A673 (cell line): Measurements from ENCODE around the gene MYRF. TPM values are rescaled to one million over a fixed set of nuclear protein-coding genes. Genes with fewer than 3 reads are reported as not detected.

Experiments
- BruUV-seq: library from RNA; stranded (reverse); fragments of 400-500 nt; replicated peaks from 2 replicates; lab custom pipeline; 2021; lab: Mats Ljungman, UMichigan
- CTCF ChIA-PET: fragments of 300-600 bp; sonication (Branson Sonifier 250); formaldehyde crosslinking; loops from one replicate; lab custom pipeline; 2022; ENCODE audit warnings: antibody characterized with exemption; lab: Charles Lee
- POLR2A ChIA-PET: fragments of 300-600 bp; sonication (Branson Sonifier 250); formaldehyde crosslinking; loops from one replicate; lab custom pipeline; 2022; ENCODE audit warnings: antibody characterized with exemption; ENCODE audit not compliant: low non-redundant PET; lab: Charles Lee
- DNase-seq: peaks from one replicate; pipeline ENCODE4 v3.0.0-alpha.2; 2015; ENCODE audit warnings: low spot score
- H3K27ac ChIP-seq: fragments of 200-600 bp; sonication (generic); 2 replicates; pipeline ENCODE4 v1.5.1; 2016; ENCODE audit warnings: mixed run types, low read depth, mild to moderate bottlenecking, mixed read lengths, antibody characterized with exemption, low read length; ENCODE audit not compliant: poor library complexity, severe bottlenecking
- H3K27me3 ChIP-seq: fragments of 200-600 bp; sonication (generic); replicated peaks from 2 replicates; pipeline ENCODE4 v1.6.1; 2017; ENCODE audit warnings: mixed run types, low read depth, mild to moderate bottlenecking, mixed read lengths, antibody characterized with exemption, low read length; ENCODE audit not compliant: insufficient read depth, poor library complexity
- H3K36me3 ChIP-seq: fragments of 200-600 bp; sonication (generic); 2 replicates; pipeline ENCODE4 v1.6.1; 2016; ENCODE audit warnings: mixed run types, mild to moderate bottlenecking, mixed read lengths, antibody characterized with exemption, low read length; ENCODE audit not compliant: insufficient read depth, poor library complexity, severe bottlenecking
- H3K4me1 ChIP-seq: fragments of 200-600 bp; sonication (generic); 2 replicates; pipeline ENCODE4 v1.6.1; 2017; ENCODE audit warnings: mixed run types, mild to moderate bottlenecking, mixed read lengths, antibody characterized with exemption, low read length; ENCODE audit not compliant: insufficient read depth, poor library complexity, severe bottlenecking
- H3K4me3 ChIP-seq: fragments of 200-600 bp; sonication (generic); 2 replicates; pipeline ENCODE4 v1.5.1; 2016; ENCODE audit warnings: low read depth, mixed run types, mild to moderate bottlenecking, mixed read lengths, low read length; ENCODE audit not compliant: poor library complexity, severe bottlenecking
- H3K9me3 ChIP-seq: fragments of 200-600 bp; sonication (generic); 2 replicates; pipeline ENCODE4 v1.6.1; 2016; ENCODE audit warnings: mixed run types, low read depth, mild to moderate bottlenecking, mixed read lengths, antibody characterized with exemption, low read length; ENCODE audit not compliant: poor library complexity, severe bottlenecking
- EZH2 ChIP-seq: fragments of 200-600 bp; sonication (generic); IDR thresholded peaks from 2 replicates; pipeline ENCODE4 v1.6.1; 2017; ENCODE audit warnings: borderline replicate concordance, low read depth, mild to moderate bottlenecking, mixed read lengths, antibody characterized with exemption, low read length; ENCODE audit not compliant: poor library complexity, severe bottlenecking
- intact Hi-C: fragments of 100-400 bp; cut with micrococcal nuclease; formaldehyde crosslinking; loops from one replicate; pipeline ENCODE4 v1.10.0; 2022; ENCODE audit not compliant: unreplicated experiment
- total RNA-seq: library from RNA; stranded (reverse); gene quantifications from 2 replicates; pipeline ENCODE4 v1.2.3, GENCODE V29; 2021
- TF ChIP-seq, protein P1 (sequence below): fragments of 300-800, 200-600 bp; sonication (generic); conservative IDR thresholded peaks from 2 replicates; pipeline ENCODE4 v1.5.1; 2017; ENCODE audit warnings: low read depth, mild to moderate bottlenecking, antibody characterized with exemption, low read length, moderate library complexity, mixed read lengths

The MYRF gene
- total RNA-seq, 1 experiment from 2014 or later, result 11.2 TPM

DNA sequence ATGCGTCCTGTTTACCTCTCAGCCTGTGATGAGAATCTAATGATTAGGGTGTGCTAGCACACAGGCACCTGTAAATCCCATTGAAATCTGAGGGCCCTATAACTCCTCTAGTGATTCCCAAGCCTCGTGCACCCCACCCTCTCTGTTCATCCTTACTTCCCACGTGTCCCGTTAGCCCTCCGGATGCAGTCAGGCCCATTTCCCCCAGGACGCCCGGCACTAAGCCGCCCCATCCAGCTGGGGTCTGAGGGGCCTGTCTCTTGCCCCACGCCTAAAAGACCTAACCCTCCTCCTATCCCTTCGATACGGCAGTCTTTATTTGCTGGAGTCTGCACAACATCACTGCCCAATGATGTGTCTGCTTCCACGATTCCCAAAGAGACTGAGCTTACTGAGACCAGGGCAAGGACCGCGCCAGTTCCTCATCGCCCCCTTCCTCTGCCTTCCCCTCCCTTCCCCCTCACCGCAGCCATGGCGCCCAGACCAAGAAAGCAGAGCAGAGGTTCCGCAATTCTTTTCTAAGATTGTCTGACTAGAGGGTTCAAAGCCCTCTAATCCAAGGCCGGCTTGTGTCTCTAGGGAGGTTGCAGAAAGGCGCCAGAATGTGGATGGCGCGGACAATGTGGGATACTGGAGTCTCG lies 74.6 kb downstream of the MYRF start:
- H3K4me3 ChIP-seq, result peak overlapping the region; percentile 96
- TF ChIP-seq EZH2, result no peak
- peaks cover 28% of the 10 kb centered on the region for H3K4me1 ChIP-seq
- no peak for DNase-seq
- H3K9me3 ChIP-seq, result no peaks in the 10 kb centered on the region
- H3K27me3 ChIP-seq, result no peaks in the 10 kb centered on the region
- peak overlapping the region; percentile 97 for H3K27ac ChIP-seq
- TSS peak; percentile 74 for BruUV-seq
- intact Hi-C loops, result loop anchor here (2.0 kb wide), 1 partner anchor 902 kb away; the partner anchor contains the start of gene TTC9C
- CTCF ChIA-PET, result no interaction called here
- H3K36me3 ChIP-seq, result peaks cover 31% of the 10 kb centered on the region
- POLR2A ChIA-PET, result no interaction called here

DNA sequence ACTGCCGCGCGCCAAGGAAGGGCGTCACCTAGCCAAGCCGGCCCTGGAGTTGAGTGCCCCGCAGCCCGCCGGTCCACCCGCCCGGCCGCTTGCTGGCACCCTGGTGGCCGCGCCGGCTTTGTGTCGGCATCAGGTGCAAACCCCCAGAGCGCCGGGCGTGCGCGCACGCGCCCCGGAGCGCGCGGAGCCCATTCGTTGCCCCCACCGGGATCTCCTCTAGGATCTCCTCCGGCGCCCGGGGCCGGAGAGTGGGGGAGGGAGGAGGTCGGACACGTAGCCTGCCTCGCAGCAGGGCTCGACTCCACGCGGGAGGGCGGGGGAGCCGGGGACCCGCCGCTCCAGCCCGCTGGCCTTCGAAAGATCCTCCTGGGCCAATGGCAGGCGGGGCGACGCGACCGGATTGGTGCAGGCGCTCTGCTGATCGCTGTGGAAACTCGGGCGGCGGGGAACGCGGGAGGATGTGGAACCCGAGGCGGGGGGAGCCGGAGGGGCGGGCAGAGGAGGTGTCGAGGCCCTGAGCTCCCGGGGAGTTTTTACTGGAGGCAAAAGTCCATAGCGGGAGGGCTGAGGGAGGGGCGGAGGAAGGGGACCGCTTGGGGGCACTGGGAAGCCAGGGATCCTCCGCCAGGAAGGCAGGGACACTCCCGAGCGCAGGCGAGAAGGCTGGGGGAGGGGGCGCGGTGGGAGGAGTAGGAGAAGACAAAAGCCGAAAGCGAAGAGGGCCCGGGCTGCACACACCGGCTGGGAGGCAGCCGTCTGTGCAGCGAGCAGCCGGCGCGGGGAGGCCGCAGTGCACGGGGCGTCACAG lies 75.3 kb downstream of the MYRF start, which contains the start of gene FADS2:
FADS2 (plus strand) TSS at position 730 of the 808 bp plus-strand sequence. CDS start 91 bp downstream, outside the sequence.
- Histone ChIP-seq H3K27me3 (no peaks in the 10 kb centered on the region), H3K4me1 (peaks cover 35% of the 10 kb centered on the region), H3K36me3 (peaks cover 38% of the 10 kb centered on the region), H3K4me3 (peak within 1 kb of the TSS; percentile 96), H3K9me3 (no peaks in the 10 kb centered on the region), H3K27ac (peak within 1 kb of the TSS; percentile 97)
- no TSS peak for BruUV-seq
- CTCF ChIA-PET, result interaction anchor here (0.8 kb wide), 1 partner anchor 31 kb away, joined by 3 read pairs; no protein-coding TSS in a partner anchor
- POLR2A ChIA-PET, result interaction anchor here (0.6 kb wide), 3 partner anchors 11 to 121 kb away, joined by 3 to 4 read pairs (median 3); partner anchors contain the start of gene FADS1
- intact Hi-C loops, result loop anchor here (2.0 kb wide), 1 partner anchor 901 kb away; the partner anchor contains the start of gene TTC9C
- TF ChIP-seq EZH2, result no peak
- TF ChIP-seq, protein P1, sequence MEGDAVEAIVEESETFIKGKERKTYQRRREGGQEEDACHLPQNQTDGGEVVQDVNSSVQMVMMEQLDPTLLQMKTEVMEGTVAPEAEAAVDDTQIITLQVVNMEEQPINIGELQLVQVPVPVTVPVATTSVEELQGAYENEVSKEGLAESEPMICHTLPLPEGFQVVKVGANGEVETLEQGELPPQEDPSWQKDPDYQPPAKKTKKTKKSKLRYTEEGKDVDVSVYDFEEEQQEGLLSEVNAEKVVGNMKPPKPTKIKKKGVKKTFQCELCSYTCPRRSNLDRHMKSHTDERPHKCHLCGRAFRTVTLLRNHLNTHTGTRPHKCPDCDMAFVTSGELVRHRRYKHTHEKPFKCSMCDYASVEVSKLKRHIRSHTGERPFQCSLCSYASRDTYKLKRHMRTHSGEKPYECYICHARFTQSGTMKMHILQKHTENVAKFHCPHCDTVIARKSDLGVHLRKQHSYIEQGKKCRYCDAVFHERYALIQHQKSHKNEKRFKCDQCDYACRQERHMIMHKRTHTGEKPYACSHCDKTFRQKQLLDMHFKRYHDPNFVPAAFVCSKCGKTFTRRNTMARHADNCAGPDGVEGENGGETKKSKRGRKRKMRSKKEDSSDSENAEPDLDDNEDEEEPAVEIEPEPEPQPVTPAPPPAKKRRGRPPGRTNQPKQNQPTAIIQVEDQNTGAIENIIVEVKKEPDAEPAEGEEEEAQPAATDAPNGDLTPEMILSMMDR, result peak; percentile 38; the same call in 1 of the 2 replicates
- DNase-seq, result peak; percentile 99

DNA sequence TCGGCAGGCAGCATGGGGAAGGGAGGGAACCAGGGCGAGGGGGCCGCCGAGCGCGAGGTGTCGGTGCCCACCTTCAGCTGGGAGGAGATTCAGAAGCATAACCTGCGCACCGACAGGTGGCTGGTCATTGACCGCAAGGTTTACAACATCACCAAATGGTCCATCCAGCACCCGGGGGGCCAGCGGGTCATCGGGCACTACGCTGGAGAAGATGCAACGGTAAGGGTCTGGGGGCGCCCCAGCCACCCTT lies 75.9 kb downstream of the MYRF start:
- BruUV-seq, result no TSS peak
- intact Hi-C loops, result no loop called here
- no peaks in the 10 kb centered on the region for H3K27me3 ChIP-seq
- TF ChIP-seq, protein P1, result no peak
- TF ChIP-seq EZH2, result no peak
- H3K27ac ChIP-seq, result peak overlapping the region; percentile 97
- H3K36me3 ChIP-seq, result peaks cover 44% of the 10 kb centered on the region
- peak overlapping the region; percentile 96 for H3K4me3 ChIP-seq
- peaks cover 41% of the 10 kb centered on the region for H3K4me1 ChIP-seq
- no peak for DNase-seq
- no peaks in the 10 kb centered on the region for H3K9me3 ChIP-seq
- ChIA-PET POLR2A (no interaction called here), CTCF (interaction anchor here (0.8 kb wide), 1 partner anchor 31 kb away, joined by 3 read pairs; no protein-coding TSS in a partner anchor)
